Activated T-helper 1 cell treated with Interleukin-2 at 50 U/mL for 16 hours (primary cell): ENCODE data around the gene ARHGAP24.
"Not testable (repeated sequence)": the region's sequence is repeated elsewhere in the genome, so short reads cannot be mapped to it uniquely, and the experiment has no call there.

ENCODE experiments used
- DNase-seq: peaks from one replicate; pipeline ENCODE4 v3.0.0-alpha.2; 2020; ENCODE audit warnings: low read depth

Gene ARHGAP24

GRCh38 chr4:85913931-85914694, 439.2 kb downstream of the ARHGAP24 start:
- no peak for DNase-seq

- DNase-seq, result not testable (repeated sequence)
These were observed 440.6 kb downstream of the ARHGAP24 start for GRCh38 chr4:85915570-85915969.

- DNase-seq, result no peak
These were observed 444.4 kb downstream of the ARHGAP24 start for GRCh38 chr4:85919200-85919887.

- DNase-seq, result no peak
These were observed 450.1 kb downstream of the ARHGAP24 start for GRCh38 chr4:85925071-85925470.

- no peak for DNase-seq
These were observed 454.0 kb downstream of the ARHGAP24 start for GRCh38 chr4:85928775-85929591.

- no peak for DNase-seq
These were observed 455.2 kb downstream of the ARHGAP24 start for GRCh38 chr4:85929961-85930665.

GRCh38 chr4:85932500-85933290, 457.7 kb downstream of the ARHGAP24 start:
- no peak for DNase-seq

- no peak for DNase-seq
These were observed 458.3 kb downstream of the ARHGAP24 start for GRCh38 chr4:85933291-85933640.

GRCh38 chr4:85937507-85937906, 462.6 kb downstream of the ARHGAP24 start:
- DNase-seq, result no peak

- no peak for DNase-seq
These were observed 463.1 kb downstream of the ARHGAP24 start for GRCh38 chr4:85938062-85938461.

GRCh38 chr4:85938902-85939301, 464.0 kb downstream of the ARHGAP24 start:
- DNase-seq, result no peak

- DNase-seq, result no peak
These were observed 464.6 kb downstream of the ARHGAP24 start for GRCh38 chr4:85939595-85939994.

GRCh38 chr4:85940151-85940550, 465.2 kb downstream of the ARHGAP24 start:
- DNase-seq, result no peak

- DNase-seq, result no peak
These were observed 467.2 kb downstream of the ARHGAP24 start for GRCh38 chr4:85942107-85942506.

- no peak for DNase-seq
These were observed 471.9 kb downstream of the ARHGAP24 start for GRCh38 chr4:85946821-85947220.

- no peak for DNase-seq
These were observed 476.1 kb downstream of the ARHGAP24 start for GRCh38 chr4:85951099-85951498.

GRCh38 chr4:85952528-85952927, 477.6 kb downstream of the ARHGAP24 start:
- no peak for DNase-seq

- DNase-seq, result no peak
These were observed 478.2 kb downstream of the ARHGAP24 start for GRCh38 chr4:85952972-85953650.

GRCh38 chr4:85953651-85954018, 478.7 kb downstream of the ARHGAP24 start:
- DNase-seq, result no peak

- no peak for DNase-seq
These were observed 480.8 kb downstream of the ARHGAP24 start for GRCh38 chr4:85955620-85956292.
